ENCODE data around the gene TCEA3.
A peak's percentile ranks its signal among the peaks of the same experiment; 100 is the strongest.

The TCEA3 gene

GRCh38 chr1:23424293-23425192 is at the start of gene TCEA3:
Gene TCEA3 (minus strand): TSS chr1:23424748. CDS start chr1:23424633, 115 bp downstream.
- DNase-seq (ENCODE audit: low read depth): peak; percentile 38

DNA sequence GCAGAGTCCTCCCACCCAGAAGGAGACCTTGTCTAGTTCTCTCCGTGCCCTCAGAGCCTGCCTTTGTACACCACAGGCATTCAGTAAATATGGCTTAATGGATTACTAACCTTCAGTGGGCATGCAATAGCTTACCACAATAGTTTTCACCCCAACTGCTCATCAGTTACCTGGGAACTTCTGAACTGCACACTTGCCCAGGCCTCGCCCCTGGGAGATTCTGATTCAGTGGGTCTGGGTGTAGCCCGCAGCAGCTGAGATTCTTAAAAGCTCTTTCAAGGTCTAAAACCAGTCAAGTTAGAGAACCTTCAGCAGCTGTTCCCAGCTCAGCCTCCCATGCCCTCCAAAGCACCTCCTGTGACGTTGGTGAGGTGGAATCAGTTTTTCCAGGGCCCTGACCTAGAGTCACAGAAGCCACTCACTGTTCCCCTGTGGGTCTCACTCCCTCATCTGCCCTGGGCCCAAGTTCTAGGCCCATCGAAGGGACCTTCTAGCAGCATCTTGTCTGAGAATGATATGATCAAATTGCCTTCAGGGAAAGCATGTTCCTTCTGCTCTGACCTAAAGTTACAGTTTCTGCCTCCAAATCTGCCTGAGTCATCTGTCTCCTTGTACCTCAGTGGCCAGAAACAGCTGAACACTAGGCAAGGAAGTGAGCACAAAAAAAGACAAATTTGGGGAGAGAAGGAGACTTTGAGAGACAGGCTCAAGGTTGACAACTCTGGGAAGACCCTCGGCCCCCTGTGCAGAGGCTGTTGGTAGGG is 48.7 kb upstream of the TCEA3 start:
- DNase-seq (ENCODE audit: low read depth): peak; percentile 25

DNA sequence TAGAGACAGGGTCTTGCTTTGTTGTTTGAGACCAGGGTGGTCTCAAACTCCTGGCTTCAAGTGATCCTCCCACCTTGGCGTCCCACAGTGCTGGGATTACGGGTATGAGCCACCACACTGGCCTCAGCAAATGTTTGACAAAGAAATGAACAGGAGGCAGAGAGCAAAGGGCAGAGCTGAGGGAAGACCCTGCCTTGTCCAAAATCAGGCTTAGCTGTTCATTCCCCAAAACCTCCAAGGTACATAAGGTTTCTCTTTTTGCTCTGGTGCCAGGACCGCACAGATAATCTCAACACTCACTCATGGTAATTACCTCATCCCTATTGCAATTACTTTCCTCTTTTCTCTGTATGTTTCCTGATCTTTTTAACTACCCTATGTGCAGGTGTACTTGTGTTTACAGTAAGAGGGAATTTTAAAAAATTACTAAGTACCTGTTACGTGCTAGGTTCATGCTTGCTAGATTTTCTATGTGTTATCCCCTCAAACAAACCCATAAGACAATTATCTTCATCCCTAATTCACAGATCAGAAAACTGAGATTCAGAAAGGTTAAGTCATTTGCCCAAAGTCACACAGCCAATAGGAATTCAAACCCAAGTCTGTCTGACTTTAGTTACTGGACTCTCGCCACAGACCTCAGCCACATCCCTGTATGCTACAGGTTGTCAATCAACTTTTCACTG is 47.9 kb upstream of the TCEA3 start:
- DNase-seq (ENCODE audit: low read depth): no peak

DNA sequence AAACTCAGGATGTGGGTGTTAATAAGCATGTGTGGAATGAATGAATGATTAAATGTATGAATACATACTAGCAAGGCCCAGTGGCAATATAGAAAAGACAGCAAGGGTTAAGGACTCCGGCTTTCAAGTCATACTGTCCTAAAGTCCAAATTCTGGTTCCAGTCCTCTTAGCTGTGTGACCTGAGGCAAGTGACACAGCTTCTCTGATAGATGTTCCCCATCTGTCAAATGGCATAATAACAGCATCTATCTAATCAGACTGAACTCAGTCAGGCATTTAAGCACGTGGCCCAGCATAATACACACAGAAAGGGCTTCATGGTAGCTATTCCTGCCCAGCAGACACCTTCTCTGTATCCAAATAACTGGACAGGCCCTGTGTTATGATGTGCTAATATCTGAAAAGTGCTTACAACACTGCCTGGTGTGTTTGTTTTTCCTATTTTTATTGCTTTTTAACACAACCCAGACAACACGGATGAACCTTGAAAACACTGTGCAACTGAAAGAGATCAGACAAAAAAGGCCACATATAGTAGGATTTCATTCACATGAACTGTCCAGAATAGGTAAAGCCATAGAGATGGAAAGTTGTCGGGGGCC is 47.0 kb upstream of the TCEA3 start:
- no peak for DNase-seq (ENCODE audit: low read depth)

- DNase-seq (ENCODE audit: low read depth): peak; percentile 66
Observed at GRCh38 chr1:23470282-23471070, 45.9 kb upstream of the TCEA3 start.

DNA sequence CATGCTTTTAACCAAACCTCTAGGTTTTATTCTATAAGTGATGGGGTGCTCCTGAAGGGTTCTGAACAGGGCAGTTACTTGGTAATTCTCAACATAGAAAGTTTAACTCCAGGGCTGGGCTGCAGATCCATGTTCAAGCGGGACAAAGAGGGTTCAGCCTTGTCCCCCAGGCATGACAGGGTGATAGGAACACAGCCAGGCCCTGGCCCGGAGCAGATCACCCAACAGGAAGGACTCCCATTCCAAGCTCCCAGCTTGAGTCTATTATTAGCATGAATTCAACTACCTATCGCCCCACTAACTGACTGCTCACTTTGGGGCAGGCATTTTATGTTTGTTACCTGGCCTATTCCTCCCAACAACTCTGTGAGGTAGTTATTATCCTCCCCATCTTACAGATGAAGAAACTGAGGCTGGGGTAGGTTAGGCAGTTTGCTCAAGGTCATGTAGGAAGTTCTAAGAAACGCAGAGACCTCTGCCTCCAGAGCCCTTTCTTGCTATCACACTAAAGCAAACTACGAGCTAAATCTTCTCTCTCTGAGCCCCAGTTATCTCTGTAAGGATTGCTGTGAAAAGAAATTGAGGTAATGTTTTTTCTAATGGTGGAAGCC is 44.9 kb upstream of the TCEA3 start:
- no peak for DNase-seq (ENCODE audit: low read depth)

- DNase-seq (ENCODE audit: low read depth): no peak
Observed at GRCh38 chr1:23466423-23466989, 42.0 kb upstream of the TCEA3 start.

DNA sequence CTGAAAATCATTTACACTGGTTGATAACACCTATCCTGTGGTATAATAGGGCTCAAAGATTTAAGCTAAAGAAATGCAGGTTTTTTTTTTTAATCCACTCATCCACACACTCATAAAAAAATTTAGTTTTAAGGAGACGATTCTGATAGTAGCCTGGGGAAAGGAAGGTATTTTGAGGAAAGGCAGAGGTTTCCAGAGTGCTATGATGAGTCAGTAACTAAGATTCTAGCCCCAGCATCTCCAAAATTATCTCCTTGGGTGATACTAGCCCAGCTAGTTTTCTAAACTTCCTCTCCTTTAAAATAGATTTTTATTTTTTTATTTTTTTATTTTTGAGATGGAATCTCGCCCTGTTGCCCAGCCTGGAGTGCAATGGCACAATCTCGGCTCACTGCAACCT is 38.7 kb upstream of the TCEA3 start:
- DNase-seq (ENCODE audit: low read depth): no peak

DNA sequence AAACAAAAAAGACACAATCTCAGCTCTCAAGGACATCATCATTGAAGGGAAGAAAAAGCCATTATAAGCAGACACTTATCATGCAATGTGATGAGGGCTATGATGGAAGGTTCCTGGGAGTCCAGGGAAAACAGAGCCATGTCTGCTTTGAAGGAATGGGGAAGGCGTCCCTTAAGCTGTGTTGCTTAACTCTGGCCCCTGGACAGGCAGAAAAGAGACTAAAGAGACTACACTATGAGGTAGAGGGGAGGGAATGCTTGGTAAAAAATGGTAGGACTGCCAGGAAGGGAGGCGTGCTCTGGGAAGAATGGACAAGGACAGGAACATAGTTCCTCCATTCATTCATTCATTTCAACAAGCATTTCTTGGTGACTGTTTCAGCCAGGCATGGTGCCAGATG is 38.2 kb upstream of the TCEA3 start:
- DNase-seq (ENCODE audit: low read depth): no peak

DNA sequence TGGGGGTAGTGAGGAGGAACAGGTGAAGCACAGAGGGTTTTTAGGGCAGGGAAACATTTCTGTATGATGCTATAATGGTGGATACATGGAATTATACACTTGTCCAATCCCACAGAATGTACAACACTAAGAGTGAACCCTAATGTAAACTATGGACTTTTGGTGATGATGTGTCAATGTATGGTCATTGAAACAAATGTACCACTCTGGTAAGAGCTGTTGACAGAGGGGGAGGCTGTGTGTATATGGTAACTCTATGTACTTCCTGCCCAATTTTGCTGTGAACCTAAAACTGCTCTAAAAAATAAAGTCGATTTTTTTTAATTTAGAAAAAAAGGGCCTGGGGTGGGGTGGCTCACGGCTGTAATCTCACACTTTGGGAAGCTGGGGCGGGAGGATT is 36.5 kb upstream of the TCEA3 start:
- DNase-seq (ENCODE audit: low read depth): no peak

GRCh38 chr1:23460519-23460918 is 36.0 kb upstream of the TCEA3 start:
- no peak for DNase-seq (ENCODE audit: low read depth)

DNA sequence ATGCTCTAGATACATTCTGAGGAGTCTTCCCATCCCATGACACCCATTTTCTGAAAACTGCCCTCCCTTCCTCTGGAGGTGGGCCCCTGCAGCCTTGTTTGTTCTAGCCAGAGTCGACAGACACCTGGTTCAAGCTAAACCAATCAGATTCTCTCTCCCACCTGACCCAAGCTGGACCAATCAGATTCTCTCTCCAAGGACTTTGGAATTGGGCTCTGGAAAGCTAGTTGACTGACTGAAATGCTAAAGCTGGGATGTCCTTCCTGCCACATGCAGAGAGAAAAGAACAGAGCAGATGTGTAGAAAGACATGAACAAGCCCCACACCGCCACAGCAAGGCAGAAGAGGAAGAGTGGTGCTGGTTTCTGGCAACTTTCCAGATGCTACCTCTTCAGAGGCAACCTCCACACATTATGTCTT is 34.8 kb upstream of the TCEA3 start:
- DNase-seq (ENCODE audit: low read depth): no peak

DNA sequence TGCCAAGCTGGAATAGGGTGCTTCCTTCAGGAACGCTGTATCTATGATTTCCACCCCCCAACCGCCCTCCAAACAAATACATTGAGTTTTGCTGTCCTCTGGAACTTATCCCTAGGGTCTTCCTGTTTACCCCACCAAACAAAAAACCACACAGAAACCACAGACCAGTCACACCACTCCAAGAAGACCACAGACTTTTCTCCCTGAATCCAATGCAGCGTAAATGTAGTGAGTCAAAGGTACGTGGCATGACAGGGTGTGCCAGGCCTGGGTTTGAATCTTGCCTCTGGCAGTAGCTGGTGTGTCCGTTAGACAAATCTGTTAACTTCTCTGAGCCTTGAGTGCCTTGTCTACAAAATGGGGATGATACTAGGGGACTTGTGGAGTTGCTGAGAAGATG is 31.7 kb upstream of the TCEA3 start:
- DNase-seq (ENCODE audit: low read depth): peak; percentile 91

- no peak for DNase-seq (ENCODE audit: low read depth)
Observed at GRCh38 chr1:23453455-23454000, 29.0 kb upstream of the TCEA3 start.

DNA sequence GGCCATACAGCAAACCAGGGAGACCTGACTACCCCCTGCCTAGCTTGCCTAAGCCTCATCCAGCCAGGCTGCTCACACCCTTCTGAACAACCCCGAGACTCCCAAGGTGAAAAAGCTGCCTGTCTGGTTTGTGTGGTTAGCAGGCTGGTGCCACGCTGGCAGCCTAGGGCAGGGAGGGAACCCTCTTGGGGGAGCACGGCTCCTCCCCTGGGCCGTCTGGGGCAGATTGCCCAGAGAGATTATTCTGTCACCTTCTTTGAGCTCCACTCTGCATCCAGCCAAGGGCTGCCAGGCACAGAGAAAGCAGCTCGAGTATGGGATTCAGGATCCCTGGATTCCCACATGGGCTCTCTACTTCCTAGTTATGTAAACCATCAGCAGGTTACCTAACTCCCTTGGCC is 27.5 kb upstream of the TCEA3 start:
- peak; percentile 17 for DNase-seq (ENCODE audit: low read depth)

DNA sequence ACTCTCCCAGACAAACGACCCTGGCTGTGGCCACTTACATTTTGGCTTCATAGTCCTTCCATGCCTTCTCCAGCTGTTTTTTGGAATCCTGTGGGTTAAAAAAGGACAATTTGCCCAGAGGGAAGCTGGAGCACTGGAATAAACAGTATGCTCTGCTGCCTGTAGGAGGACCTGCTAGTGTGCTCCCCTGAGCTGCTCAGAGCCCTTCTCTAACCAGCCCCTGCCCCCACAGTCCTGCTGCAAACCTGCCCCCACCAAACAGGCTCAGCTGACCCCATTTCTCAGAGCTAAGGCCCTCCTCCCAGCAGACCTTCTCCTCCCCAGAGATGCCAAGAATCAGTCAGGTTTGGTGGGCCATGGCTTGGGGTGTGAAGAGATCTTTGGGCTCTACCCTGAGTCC is 26.9 kb upstream of the TCEA3 start:
- DNase-seq (ENCODE audit: low read depth): no peak

DNA sequence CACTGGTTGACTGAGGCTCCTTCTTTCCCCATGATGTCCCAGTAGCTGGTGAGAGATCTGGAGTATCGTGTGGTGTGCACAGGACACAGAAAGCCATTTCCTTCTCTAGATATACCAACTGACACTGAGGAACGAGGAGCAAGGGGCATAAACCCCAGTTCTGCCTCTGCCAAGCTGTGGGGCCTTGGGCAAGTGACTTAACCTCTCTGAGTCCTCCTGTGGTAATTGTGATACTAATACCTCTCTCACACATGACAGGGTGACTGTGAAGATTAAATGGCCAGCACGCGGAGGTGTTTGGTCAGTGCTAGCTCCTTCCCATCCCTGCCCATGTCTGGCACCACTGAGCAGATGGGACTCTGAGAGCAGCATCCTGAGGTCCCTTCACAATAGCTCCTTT is 26.3 kb upstream of the TCEA3 start:
- no peak for DNase-seq (ENCODE audit: low read depth)

- no peak for DNase-seq (ENCODE audit: low read depth)
Observed at GRCh38 chr1:23449958-23450357, 25.4 kb upstream of the TCEA3 start.

- DNase-seq (ENCODE audit: low read depth): no peak
Observed at GRCh38 chr1:23449306-23449705, 24.8 kb upstream of the TCEA3 start.

- DNase-seq (ENCODE audit: low read depth): no peak
Observed at GRCh38 chr1:23448846-23449245, 24.3 kb upstream of the TCEA3 start.
